Sigmoid colon (tissue), 4 donors: Measurements from ENCODE around the gene GOLGA6C.
"Not testable (repeated sequence)": the region's sequence is repeated elsewhere in the genome, so short reads cannot be mapped to it uniquely, and the experiment has no call there.

Experiments used
- EP300 ChIP-seq, 4 donors: sonication (generic); formaldehyde crosslinking; IDR thresholded peaks; one replicate each; pipeline ENCODE4 v1.6.1; 2017; ENCODE audit warnings: antibody characterized with exemption in 4 of 4
- POLR2A ChIP-seq, 2 donors: fragments of 450-650 bp; IDR thresholded peaks; one replicate each; pipeline ENCODE4 v1.6.1; 2016; ENCODE audit warnings: antibody characterized with exemption in 2 of 2, mild to moderate bottlenecking in 2 of 2, moderate library complexity in 2 of 2
- POLR2AphosphoS5 ChIP-seq, 4 donors: sonication (generic); formaldehyde crosslinking; IDR thresholded peaks; one replicate each; pipeline ENCODE4 v1.6.1; 2017; ENCODE audit warnings: antibody characterized with exemption in 4 of 4
- TF ChIP-seq, protein P1 (sequence below), 4 experiments: fragments of 450-650 bp in 3 of 4; fragments of 200-600 bp in 1 of 4; IDR thresholded peaks; one replicate each; pipeline ENCODE4 v1.5.1; 2016 to 2019; ENCODE audit warnings: antibody characterized with exemption in 4 of 4, mild to moderate bottlenecking in 3 of 4, moderate library complexity in 2 of 4

DNA sequence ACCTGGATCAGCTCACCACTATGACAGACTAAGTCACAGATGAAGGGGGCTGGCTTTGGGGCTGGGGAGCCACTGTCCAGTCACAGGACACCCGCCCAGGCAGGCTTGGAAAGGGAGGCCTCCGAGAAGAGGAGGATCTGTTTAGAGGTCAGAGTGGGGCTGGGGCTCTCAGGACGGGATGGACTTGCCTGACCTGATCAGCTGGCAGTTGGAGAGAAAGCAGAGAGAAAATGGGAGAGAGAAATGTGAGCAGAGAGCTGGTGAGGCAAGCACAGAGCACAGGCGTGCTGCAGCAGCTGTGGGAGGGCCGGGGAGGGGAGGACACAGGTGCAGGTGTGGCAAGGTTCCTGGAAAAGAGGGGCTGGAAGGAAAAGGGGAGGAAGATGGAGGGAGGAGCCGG, 41.9 kb downstream of the GOLGA6C start:
- TF ChIP-seq, protein P1, sequence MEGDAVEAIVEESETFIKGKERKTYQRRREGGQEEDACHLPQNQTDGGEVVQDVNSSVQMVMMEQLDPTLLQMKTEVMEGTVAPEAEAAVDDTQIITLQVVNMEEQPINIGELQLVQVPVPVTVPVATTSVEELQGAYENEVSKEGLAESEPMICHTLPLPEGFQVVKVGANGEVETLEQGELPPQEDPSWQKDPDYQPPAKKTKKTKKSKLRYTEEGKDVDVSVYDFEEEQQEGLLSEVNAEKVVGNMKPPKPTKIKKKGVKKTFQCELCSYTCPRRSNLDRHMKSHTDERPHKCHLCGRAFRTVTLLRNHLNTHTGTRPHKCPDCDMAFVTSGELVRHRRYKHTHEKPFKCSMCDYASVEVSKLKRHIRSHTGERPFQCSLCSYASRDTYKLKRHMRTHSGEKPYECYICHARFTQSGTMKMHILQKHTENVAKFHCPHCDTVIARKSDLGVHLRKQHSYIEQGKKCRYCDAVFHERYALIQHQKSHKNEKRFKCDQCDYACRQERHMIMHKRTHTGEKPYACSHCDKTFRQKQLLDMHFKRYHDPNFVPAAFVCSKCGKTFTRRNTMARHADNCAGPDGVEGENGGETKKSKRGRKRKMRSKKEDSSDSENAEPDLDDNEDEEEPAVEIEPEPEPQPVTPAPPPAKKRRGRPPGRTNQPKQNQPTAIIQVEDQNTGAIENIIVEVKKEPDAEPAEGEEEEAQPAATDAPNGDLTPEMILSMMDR (IDR thresholded peaks at IDR 0.05) = not testable (repeated sequence)
- not testable (repeated sequence) for TF ChIP-seq POLR2A, POLR2AphosphoS5, EP300 (IDR thresholded peaks at IDR 0.05)
